Sciatic nerve (tissue), 2 donors: ENCODE measurements around the gene ATXN2. TPM values are rescaled to one million over a fixed set of nuclear protein-coding genes. Genes with fewer than 3 reads are reported as not detected.
"Not testable (repeated sequence)": the region's sequence is repeated elsewhere in the genome, so short reads cannot be mapped to it uniquely, and the experiment has no call there.

Source experiments
- ATAC-seq: fragments of 200-7000 bp; cut with Tn5 transposase; one replicate; pipeline ENCODE4 v1.9.1; 2020; ENCODE audit warnings: mild to moderate bottlenecking, moderate library complexity
- DNase-seq: peaks from one replicate; pipeline ENCODE4 v3.0.0-alpha.2; 2020; ENCODE audit warnings: low spot score
- intact Hi-C: fragments of 100-400 bp; cut with DNase I; formaldehyde crosslinking; loops from one replicate; pipeline ENCODE4 v1.14.2; 2022
- total RNA-seq: library from RNA; stranded (reverse); fragmentation: NEBNext Ultra II Directional; extraction: Animal tissue kit (Norgen Biotek cat#: 25700); gene quantifications from one replicate; pipeline ENCODE4 v1.2.1, GENCODE V29; 2021
- donor health status: DM: no; HTN: no; CAD: no.
- donor health status: DM: no; HTN: no; CAD: no.

The ATXN2 gene
- total RNA-seq, 1 donor from 2014 or later: 105 TPM

- intact Hi-C loops: no loop called here
- ATAC-seq: no peak
- DNase-seq: no peak
Observed at GRCh38 chr12:111521801-111522200, 77.3 kb downstream of the ATXN2 start.

GRCh38 chr12:111519937-111520336 is 79.2 kb downstream of the ATXN2 start:
- DNase-seq: no peak
- intact Hi-C loops: no loop called here
- ATAC-seq: no peak

GRCh38 chr12:111519083-111519482 is 80.0 kb downstream of the ATXN2 start:
- ATAC-seq: no peak

DNA sequence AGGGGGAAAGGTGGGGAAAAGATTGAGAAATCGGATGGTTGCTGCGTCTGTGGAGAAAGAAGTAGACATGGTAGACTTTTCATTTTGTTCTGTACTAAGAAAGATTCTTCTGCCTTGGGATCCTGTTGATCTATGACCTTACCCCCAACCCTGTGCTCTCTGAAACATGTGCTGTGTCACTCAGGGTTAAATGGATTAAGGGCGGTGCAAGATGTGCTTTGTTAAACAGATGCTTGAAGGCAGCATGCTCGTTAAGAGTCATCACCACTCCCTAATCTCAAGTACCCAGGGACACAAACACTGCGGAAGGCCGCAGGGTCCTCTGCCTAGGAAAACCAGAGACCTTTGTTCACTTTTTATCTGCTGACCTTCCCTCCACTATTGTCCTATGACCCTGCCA is 91.4 kb downstream of the ATXN2 start:
- DNase-seq, ATAC-seq, intact Hi-C loops: not testable (repeated sequence)

More at GRCh38 chr12:111519083-111519482, 80.0 kb downstream of the ATXN2 start:
- intact Hi-C loops: no loop called here
- DNase-seq: no peak

DNA sequence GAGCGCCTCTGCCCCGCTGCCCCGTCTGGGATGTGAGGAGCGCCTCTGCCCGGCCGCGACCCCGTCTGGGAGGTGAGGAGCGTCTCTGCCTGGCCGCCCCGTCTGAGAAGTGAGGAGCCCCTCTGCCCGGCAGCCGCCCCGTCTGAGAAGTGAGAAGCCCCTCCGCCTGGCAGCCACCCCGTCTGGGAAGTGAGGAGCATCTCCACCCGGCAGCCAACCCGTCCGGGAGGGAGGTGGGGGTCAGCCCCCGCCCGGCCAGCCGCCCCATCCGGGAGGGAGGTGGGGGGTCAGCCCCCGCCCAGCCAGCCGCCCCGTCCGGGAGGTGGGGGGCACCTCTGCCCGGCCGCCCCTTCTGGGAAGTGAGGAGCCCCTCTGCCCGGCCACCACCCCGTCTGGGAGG is 91.9 kb downstream of the ATXN2 start:
- ATAC-seq, DNase-seq, intact Hi-C loops: not testable (repeated sequence)

GRCh38 chr12:111506260-111506659 is 92.9 kb downstream of the ATXN2 start:
- intact Hi-C loops: no loop called here
- ATAC-seq: no peak
- DNase-seq: no peak

- ATAC-seq: no peak
- DNase-seq: no peak
- intact Hi-C loops: no loop called here
Observed at GRCh38 chr12:111505601-111506036, 93.5 kb downstream of the ATXN2 start.

DNA sequence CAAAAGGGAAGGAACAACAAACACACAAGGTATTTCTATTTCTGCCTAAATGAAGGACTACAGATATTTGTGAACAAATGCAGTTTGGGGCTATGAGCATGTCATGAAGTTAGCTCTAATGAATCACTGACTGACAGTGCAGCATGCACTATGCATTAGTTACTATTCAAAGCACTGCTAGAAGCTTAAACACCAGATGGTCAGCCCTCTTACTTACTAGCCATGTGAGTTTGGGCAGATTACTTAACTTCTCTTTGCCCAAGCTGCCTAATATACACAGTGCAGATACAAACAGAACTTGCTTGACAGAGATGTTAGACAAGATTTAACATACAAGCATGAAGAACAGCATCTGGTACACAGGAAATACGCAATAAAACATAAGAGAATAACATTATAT is 96.0 kb downstream of the ATXN2 start:
- intact Hi-C loops: no loop called here
- DNase-seq (no peak), ATAC-seq (no peak)

- DNase-seq (no peak), ATAC-seq (no peak)
- intact Hi-C loops: no loop called here
Observed at GRCh38 chr12:111494676-111495075, 104.4 kb downstream of the ATXN2 start.

DNA sequence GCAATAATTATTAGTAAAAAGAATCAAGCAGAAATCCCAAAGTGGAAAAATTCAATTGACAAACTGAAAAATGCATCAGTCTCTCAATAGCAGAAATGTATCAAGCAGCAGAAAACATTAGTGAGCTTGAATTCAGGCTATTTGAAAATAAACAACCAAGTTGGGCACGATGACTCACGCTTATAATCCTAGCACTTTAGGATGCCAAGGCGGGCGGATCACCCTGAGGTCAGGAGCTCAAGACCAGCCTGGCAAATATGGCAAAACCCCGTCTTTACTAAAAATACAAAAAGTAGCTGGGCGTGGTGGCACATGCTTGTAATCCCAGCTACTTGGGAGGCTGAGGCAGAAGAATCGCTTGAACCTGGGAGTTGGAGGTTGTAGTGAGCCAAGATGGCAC is 106.1 kb downstream of the ATXN2 start:
- DNase-seq, intact Hi-C loops, ATAC-seq: not testable (repeated sequence)

- intact Hi-C loops: no loop called here
- DNase-seq: no peak
Observed at GRCh38 chr12:111488798-111489197, 110.3 kb downstream of the ATXN2 start.

GRCh38 chr12:111488271-111488670 is 110.8 kb downstream of the ATXN2 start:
- ATAC-seq (peak; percentile 86), DNase-seq (no peak)

More at GRCh38 chr12:111488798-111489197, 110.3 kb downstream of the ATXN2 start:
- ATAC-seq: no peak

GRCh38 chr12:111482462-111482861 is 116.7 kb downstream of the ATXN2 start:
- intact Hi-C loops: no loop called here
- DNase-seq (no peak), ATAC-seq (no peak)

More at GRCh38 chr12:111488271-111488670, 110.8 kb downstream of the ATXN2 start:
- intact Hi-C loops: no loop called here

DNA sequence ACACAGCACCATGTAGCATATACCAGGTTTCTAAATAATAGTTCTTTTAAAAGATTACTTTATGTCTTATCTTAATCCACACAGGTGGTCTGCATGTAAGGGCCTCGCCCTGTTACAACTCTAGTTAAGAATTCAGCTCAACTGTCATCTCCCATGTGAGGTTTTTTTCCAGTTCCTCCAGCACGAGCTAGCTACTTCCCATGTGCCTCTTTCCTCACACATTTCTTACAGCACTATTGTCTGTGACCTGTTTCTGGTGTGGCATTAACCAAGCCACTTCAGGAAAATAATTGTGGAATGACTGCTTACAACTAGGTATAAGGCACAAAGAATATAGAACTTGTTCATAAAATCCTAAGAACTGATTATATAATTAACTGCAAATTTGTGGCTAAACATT is 127.9 kb downstream of the ATXN2 start:
- intact Hi-C loops: no loop called here
- DNase-seq (no peak), ATAC-seq (no peak)

GRCh38 chr12:111469401-111469800 is 129.7 kb downstream of the ATXN2 start:
- ATAC-seq: no peak
- no peak for DNase-seq
- intact Hi-C loops: no loop called here

DNA sequence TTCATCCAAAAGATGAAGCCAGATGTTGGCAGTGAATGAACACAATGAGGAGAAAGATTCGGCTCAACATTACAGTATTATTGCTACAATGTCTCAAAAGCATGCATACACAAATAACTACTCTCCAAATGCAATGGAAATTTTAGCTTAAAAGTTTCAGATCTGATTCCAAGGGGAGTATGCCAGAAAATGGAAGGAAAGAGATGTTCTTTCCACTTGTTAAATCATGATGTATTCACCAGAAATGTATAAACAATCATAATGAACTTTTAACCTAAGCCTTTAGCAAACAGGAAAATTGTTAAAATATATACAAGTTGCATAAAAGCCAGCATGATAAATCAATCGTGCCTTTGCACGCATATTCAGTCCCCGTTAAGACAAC is 131.3 kb downstream of the ATXN2 start:
- DNase-seq (no peak), ATAC-seq (no peak)
- intact Hi-C loops: no loop called here

DNA sequence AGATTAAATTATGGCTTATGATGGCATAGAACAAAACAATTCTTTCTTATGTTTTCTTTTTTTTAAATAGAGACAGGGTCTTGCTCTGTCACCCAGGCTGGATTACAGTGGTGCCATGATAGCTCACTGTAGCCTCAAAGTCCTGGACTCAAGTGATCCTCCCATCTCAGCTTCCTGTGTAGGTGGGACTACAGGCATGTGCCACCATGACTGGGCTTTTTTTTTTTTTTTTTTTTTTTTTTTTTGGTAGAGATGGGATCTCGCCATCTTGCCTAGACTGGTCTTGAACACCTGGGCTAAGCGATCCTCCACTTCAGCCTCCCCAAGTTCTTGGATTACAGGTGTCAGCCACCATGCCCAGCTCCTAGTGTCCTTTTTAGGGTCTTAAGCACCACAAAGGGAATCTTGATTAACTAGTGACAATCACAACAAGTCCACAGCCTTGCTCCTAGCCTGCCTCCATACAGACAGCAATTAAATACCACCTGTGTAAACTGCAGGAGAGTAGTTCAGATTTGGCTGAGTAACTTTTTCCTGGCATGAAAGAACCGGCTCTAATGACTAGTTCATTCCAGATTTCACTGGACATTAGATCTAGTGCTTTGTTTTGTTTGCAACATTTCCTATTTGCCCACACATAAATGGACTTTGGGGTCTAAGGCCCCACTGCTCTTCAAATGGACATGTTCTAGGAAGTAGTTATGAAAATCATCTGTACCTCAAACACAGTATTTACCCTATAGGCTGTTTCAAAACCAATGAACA is 131.8 kb downstream of the ATXN2 start:
- intact Hi-C loops: no loop called here
- ATAC-seq: peak; percentile 62
- DNase-seq: no peak

- ATAC-seq (no peak), DNase-seq (no peak)
- intact Hi-C loops: no loop called here
Observed at GRCh38 chr12:111462210-111462769, 136.8 kb downstream of the ATXN2 start.

- DNase-seq, ATAC-seq, intact Hi-C loops: not testable (repeated sequence)
Observed at GRCh38 chr12:111460111-111460510, 139.0 kb downstream of the ATXN2 start.

DNA sequence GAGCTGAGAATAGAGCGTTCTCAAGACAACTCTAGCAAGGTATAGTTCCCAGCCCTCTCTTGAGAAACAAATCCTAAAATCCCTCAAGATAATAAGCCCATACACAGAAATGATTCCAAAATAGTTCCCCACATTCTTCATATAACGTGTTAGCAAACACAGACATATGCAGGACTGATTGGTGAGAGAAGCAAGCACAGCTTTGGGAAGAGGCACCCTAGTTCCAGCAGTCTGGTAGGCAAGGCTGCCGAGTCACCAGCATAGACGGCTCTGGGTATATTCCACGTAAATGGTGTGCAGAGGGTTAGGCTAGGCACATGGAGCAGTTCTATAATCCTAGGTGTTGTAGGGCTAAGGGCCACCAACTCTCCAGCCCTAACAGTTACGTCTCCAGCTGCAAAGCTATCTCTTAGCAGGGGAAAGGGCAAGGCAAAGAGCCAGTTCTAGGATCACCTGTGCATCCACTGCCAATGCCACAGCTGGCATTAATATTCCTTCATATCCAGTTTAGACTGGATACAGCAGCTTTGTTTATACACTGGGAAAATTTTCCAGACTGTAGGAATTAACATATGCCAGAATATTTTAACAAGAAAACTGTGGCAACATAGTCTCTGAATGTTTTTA is 140.5 kb downstream of the ATXN2 start:
- DNase-seq: no peak
- no peak for ATAC-seq
- intact Hi-C loops: loop anchor here (5.0 kb wide), 1 partner anchor 716 kb away; the partner anchor contains the start of gene PPP1CC
